SK-N-SH (cell line): ENCODE measurements around the gene TNNC1. TPM values are rescaled to one million over a fixed set of nuclear protein-coding genes. Genes with fewer than 3 reads are reported as not detected.

Source experiments
- CTCF ChIA-PET: fragments of 300-600, 350-600 bp; formaldehyde crosslinking; extraction: SDS; loops from one replicate; lab custom pipeline; 2021; lab: Yijun Ruan, JAX
- POLR2A ChIA-PET: fragments of 350-600 bp; sonication (Branson Sonifier 250); formaldehyde crosslinking; extraction: SDS; loops from one replicate; lab custom pipeline; 2020; ENCODE audit warnings: antibody characterized with exemption, inconsistent platforms; lab: Yijun Ruan, JAX
- DNase-seq: peaks from one replicate; pipeline ENCODE4 v3.0.0; 2012
- H2AFZ ChIP-seq: fragments of 200-600 bp; sonication (generic); 2 replicates; pipeline ENCODE4 v1.8.1; 2016; ENCODE audit warnings: antibody characterized with exemption, mild to moderate bottlenecking, low read depth
- H3F3A ChIP-seq: fragments of 200-600 bp; sonication (generic); replicated peaks from 2 replicates; pipeline ENCODE3; 2016; ENCODE audit warnings: antibody characterized with exemption, mild to moderate bottlenecking; ENCODE audit not compliant: insufficient read depth
- H3K27ac ChIP-seq, 2 experiments: fragments of 200-500 bp in 1 of 2; fragments of 200-600 bp in 1 of 2; sonication (Bioruptor generic) in 1 of 2; sonication (generic), shearing (Covaris generic) in 1 of 2; 2 replicates each; pipeline versions ENCODE4 v1.5.1 to v1.6.1; 2014 to 2016; ENCODE audit warnings: low read depth in 2 of 2, inconsistent platforms in 1 of 2, low read length in 1 of 2, mild to moderate bottlenecking in 1 of 2, mixed read lengths in 1 of 2
- H3K27me3 ChIP-seq: fragments of 200-600 bp; sonication (generic), shearing (Covaris generic); 2 replicates; pipeline ENCODE4 v1.6.1; 2016; ENCODE audit warnings: mixed run types; ENCODE audit not compliant: insufficient read depth
- H3K36me3 ChIP-seq, 2 experiments: fragments of 200-500 bp in 1 of 2; fragments of 200-600 bp in 1 of 2; sonication (Bioruptor generic) in 1 of 2; sonication (generic) in 1 of 2; replicated peaks in 1 of 2; 2 replicates each; pipeline versions ENCODE3 to v1.5.1; 2014 to 2016; ENCODE audit warnings: low read length in 1 of 2, mild to moderate bottlenecking in 1 of 2; ENCODE audit not compliant: insufficient read depth in 2 of 2, control insufficient read depth in 1 of 2
- H3K4me1 ChIP-seq, 2 experiments: fragments of 200-500 bp in 1 of 2; fragments of 200-600 bp in 1 of 2; sonication (Bioruptor generic) in 1 of 2; sonication (generic), shearing (Covaris generic) in 1 of 2; 2 replicates each; pipeline versions ENCODE4 v1.5.1 to v1.6.1; 2014 to 2016; ENCODE audit warnings: low read depth in 1 of 2, low read length in 1 of 2, mixed run types in 1 of 2; ENCODE audit not compliant: insufficient read depth in 2 of 2, control insufficient read depth in 1 of 2
- H3K4me2 ChIP-seq: fragments of 200-600 bp; sonication (generic), shearing (Covaris generic); 2 replicates; pipeline ENCODE4 v1.6.1; 2017; ENCODE audit warnings: mixed run types
- H3K4me3 ChIP-seq, 2 experiments: fragments of 200-500 bp in 1 of 2; fragments of 200-600 bp in 1 of 2; sonication (Bioruptor generic) in 1 of 2; sonication (generic), shearing (Covaris generic) in 1 of 2; 2 replicates each; pipeline versions ENCODE4 v1.5.1 to v1.8.1; 2014 to 2016; ENCODE audit warnings: low read depth in 2 of 2, inconsistent platforms in 1 of 2, low read length in 1 of 2, mild to moderate bottlenecking in 1 of 2, mixed read lengths in 1 of 2, moderate library complexity in 1 of 2
- H3K79me2 ChIP-seq: fragments of 200-600 bp; sonication (generic); 2 replicates; pipeline ENCODE4 v1.8.1; 2017; ENCODE audit warnings: mild to moderate bottlenecking; ENCODE audit not compliant: insufficient read depth
- H3K9ac ChIP-seq: fragments of 200-600 bp; sonication (generic); 2 replicates; pipeline ENCODE4 v1.6.1; 2017; ENCODE audit warnings: mixed run types
- H3K9me2 ChIP-seq: fragments of 200-600 bp; sonication (generic); 2 replicates; pipeline ENCODE4 v1.6.1; 2017; ENCODE audit warnings: mixed run types
- H3K9me3 ChIP-seq: fragments of 200-600 bp; sonication (generic); 2 replicates; pipeline ENCODE4 v1.6.1; 2017; ENCODE audit warnings: mixed run types, mild to moderate bottlenecking, moderate library complexity
- H4K20me1 ChIP-seq: fragments of 200-600 bp; sonication (generic); 2 replicates; pipeline ENCODE4 v1.6.1; 2017; ENCODE audit warnings: mild to moderate bottlenecking, mixed run types; ENCODE audit not compliant: insufficient read depth
- ELF1 ChIP-seq: IDR thresholded peaks from 2 replicates; pipeline ENCODE4 v1.4.0; 2012
- EZH2phosphoT487 ChIP-seq: fragments of 200-600 bp; sonication (generic); IDR thresholded peaks from 2 replicates; pipeline ENCODE4 v1.6.1; 2017; ENCODE audit warnings: low read depth, mixed run types, mild to moderate bottlenecking, antibody characterized with exemption, moderate library complexity, borderline replicate concordance
- FOXM1 ChIP-seq: IDR thresholded peaks from 2 replicates; pipeline ENCODE4 v1.4.0; 2012; ENCODE audit warnings: low read depth, mild to moderate bottlenecking
- GATA2 ChIP-seq: sonication (generic); formaldehyde crosslinking; IDR thresholded peaks from 2 replicates; pipeline ENCODE4 v1.5.0; 2020; ENCODE audit warnings: mild to moderate bottlenecking, missing genetic modification reagents
- MEF2A ChIP-seq: IDR thresholded peaks from 2 replicates; pipeline ENCODE4 v1.4.0; 2012; ENCODE audit warnings: low read depth, borderline replicate concordance
- POLR2AphosphoS5 ChIP-seq: IDR thresholded peaks from 2 replicates; pipeline ENCODE4 v1.6.1; 2012; ENCODE audit warnings: low read depth, low read length
- RCOR1 ChIP-seq: fragments of 150-350 bp; IDR thresholded peaks from 2 replicates; pipeline ENCODE4 v1.6.1; 2017; ENCODE audit warnings: antibody characterized with exemption, low read length
- RFX5 ChIP-seq: IDR thresholded peaks from 2 replicates; pipeline ENCODE4 v1.6.1; 2012; ENCODE audit warnings: mild to moderate bottlenecking, improper control_type of control experiment, low read length
- RXRA ChIP-seq: IDR thresholded peaks from 2 replicates; pipeline ENCODE4 v1.4.0; 2012; ENCODE audit warnings: low read depth, mild to moderate bottlenecking, borderline replicate concordance
- TAF1 ChIP-seq: IDR thresholded peaks from 2 replicates; pipeline ENCODE4 v1.6.1; 2012; ENCODE audit warnings: low read depth, mild to moderate bottlenecking, low read length, moderate library complexity, borderline replicate concordance
- TCF12 ChIP-seq: IDR thresholded peaks from 2 replicates; pipeline ENCODE4 v1.4.0; 2012
- USF2 ChIP-seq: fragments of 150-350 bp; IDR thresholded peaks from 2 replicates; pipeline ENCODE4 v1.6.1; 2017; ENCODE audit warnings: antibody characterized with exemption, low read length, low read depth, borderline replicate concordance
- YY1 ChIP-seq: IDR thresholded peaks from 2 replicates; pipeline ENCODE4 v1.4.0; 2012; ENCODE audit warnings: low read depth, mild to moderate bottlenecking
- WGBS: methylation state at CpG from one replicate; pipeline ENCODE4 v1.1.6; 2017; ENCODE audit warnings: low lambda C conversion rate; 5-methylcytosine and 5-hydroxymethylcytosine counted together
- polyA plus RNA-seq, 3 experiments: library from polyadenylated mRNA; depleted of rRNA; stranded (reverse); fragments of >200 nt; gene quantifications; 2 replicates each; pipeline ENCODE4 v1.2.3, GENCODE V29; 2012
- TF ChIP-seq, protein P1 (sequence below): IDR thresholded peaks from 2 replicates; pipeline ENCODE4 v1.6.1; 2012; ENCODE audit warnings: mild to moderate bottlenecking, low read depth, low read length, moderate library complexity
- TF ChIP-seq, protein P2 (sequence below): fragments of 150-350 bp; IDR thresholded peaks from 2 replicates; pipeline ENCODE4 v1.6.1; 2016; ENCODE audit warnings: mild to moderate bottlenecking, low read depth, low read length

TNNC1 gene
- polyA plus RNA-seq, 1 of the 3 experiments (the other 2 are of a cell fraction): 2.6 TPM

GRCh38 chr3:52408466-52408865 is 45.4 kb downstream of the TNNC1 start:
- Histone ChIP-seq H3K4me2 (peak overlapping the region; percentile 99), H4K20me1 (peaks cover 5% of the 10 kb centered on the region; the same call in 1 of the 2 replicates), H3K79me2 (peaks cover 55% of the 10 kb centered on the region), H3K9me3 (no peaks in the 10 kb centered on the region), H3K9ac (no peak overlapping the region; the same call in 1 of the 2 replicates), H3K9me2 (no peaks in the 10 kb centered on the region), H3K36me3 (peaks cover 32 to 50% of the 10 kb centered on the region in 2 experiments), H3K4me1 (peaks cover 3 to 34% of the 10 kb centered on the region in 2 experiments; a peak in 3 of 4 replicates), H3K27ac (no peak overlapping the region), H3K4me3 (peak overlapping the region; percentile 89 to 99; a peak in 3 of 4 replicates), H3F3A (peaks cover 6% of the 10 kb centered on the region), H3K27me3 (no peaks in the 10 kb centered on the region), H2AFZ (no peak overlapping the region)
- 92% methylated on average over 8 of the region's 8 CpGs for WGBS
- POLR2A ChIA-PET: no interaction called here
- CTCF ChIA-PET: interaction anchor here (1.1 to 1.5 kb wide), 3 partner anchors 23 to 466 kb away, joined by 3 to 4 read pairs (median 3); partner anchors contain the start of gene PARP3
- TF ChIP-seq TCF12: no peak
- no peak for TF ChIP-seq GATA2 (CRISPR knock-in tag)
- TF ChIP-seq USF2: no peak
- no peak for TF ChIP-seq RFX5
- TF ChIP-seq TAF1: no peak
- TF ChIP-seq MEF2A: no peak
- no peak for TF ChIP-seq RCOR1
- no peak for TF ChIP-seq FOXM1
- no peak for TF ChIP-seq ELF1
- no peak for TF ChIP-seq EZH2phosphoT487
- no peak for TF ChIP-seq YY1
- TF ChIP-seq, protein P1, sequence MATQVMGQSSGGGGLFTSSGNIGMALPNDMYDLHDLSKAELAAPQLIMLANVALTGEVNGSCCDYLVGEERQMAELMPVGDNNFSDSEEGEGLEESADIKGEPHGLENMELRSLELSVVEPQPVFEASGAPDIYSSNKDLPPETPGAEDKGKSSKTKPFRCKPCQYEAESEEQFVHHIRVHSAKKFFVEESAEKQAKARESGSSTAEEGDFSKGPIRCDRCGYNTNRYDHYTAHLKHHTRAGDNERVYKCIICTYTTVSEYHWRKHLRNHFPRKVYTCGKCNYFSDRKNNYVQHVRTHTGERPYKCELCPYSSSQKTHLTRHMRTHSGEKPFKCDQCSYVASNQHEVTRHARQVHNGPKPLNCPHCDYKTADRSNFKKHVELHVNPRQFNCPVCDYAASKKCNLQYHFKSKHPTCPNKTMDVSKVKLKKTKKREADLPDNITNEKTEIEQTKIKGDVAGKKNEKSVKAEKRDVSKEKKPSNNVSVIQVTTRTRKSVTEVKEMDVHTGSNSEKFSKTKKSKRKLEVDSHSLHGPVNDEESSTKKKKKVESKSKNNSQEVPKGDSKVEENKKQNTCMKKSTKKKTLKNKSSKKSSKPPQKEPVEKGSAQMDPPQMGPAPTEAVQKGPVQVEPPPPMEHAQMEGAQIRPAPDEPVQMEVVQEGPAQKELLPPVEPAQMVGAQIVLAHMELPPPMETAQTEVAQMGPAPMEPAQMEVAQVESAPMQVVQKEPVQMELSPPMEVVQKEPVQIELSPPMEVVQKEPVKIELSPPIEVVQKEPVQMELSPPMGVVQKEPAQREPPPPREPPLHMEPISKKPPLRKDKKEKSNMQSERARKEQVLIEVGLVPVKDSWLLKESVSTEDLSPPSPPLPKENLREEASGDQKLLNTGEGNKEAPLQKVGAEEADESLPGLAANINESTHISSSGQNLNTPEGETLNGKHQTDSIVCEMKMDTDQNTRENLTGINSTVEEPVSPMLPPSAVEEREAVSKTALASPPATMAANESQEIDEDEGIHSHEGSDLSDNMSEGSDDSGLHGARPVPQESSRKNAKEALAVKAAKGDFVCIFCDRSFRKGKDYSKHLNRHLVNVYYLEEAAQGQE: no peak
- TF ChIP-seq POLR2AphosphoS5: no peak
- TF ChIP-seq RXRA: no peak
- TF ChIP-seq, protein P2, sequence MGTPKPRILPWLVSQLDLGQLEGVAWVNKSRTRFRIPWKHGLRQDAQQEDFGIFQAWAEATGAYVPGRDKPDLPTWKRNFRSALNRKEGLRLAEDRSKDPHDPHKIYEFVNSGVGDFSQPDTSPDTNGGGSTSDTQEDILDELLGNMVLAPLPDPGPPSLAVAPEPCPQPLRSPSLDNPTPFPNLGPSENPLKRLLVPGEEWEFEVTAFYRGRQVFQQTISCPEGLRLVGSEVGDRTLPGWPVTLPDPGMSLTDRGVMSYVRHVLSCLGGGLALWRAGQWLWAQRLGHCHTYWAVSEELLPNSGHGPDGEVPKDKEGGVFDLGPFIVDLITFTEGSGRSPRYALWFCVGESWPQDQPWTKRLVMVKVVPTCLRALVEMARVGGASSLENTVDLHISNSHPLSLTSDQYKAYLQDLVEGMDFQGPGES: no peak
- no peak for DNase-seq
